Right ventricle myocardium superior (tissue), 1 donor: ENCODE data around the gene MACROD1. TPM values are rescaled to one million over a fixed set of nuclear protein-coding genes. Genes with fewer than 3 reads are reported as not detected.
"Not testable (repeated sequence)": the region's sequence is repeated elsewhere in the genome, so short reads cannot be mapped to it uniquely, and the experiment has no call there.

Experiments used
- ATAC-seq: fragments of 200-7000 bp; cut with Tn5 transposase; one replicate; pipeline ENCODE4 v1.9.1; 2020; ENCODE audit warnings: mild to moderate bottlenecking; ENCODE audit not compliant: poor library complexity
- DNase-seq: peaks from one replicate; pipeline ENCODE4 v3.0.0-alpha.2; 2020
- intact Hi-C: fragments of 100-400 bp; cut with DNase I; formaldehyde crosslinking; loops from one replicate; pipeline ENCODE4 v1.11.2; 2022
- total RNA-seq: library from RNA; stranded (reverse); fragmentation: NEBNext Ultra II Directional; extraction: Animal tissue kit (Norgen Biotek cat#: 25700); gene quantifications from one replicate; pipeline ENCODE4 v1.2.1, GENCODE V29; 2021
- donor health status: DM: no; HTN: yes; CAD: no; lungs with severe emphysema.

Gene MACROD1
- total RNA-seq, 1 donor from 2014 or later: 124 TPM

DNA sequence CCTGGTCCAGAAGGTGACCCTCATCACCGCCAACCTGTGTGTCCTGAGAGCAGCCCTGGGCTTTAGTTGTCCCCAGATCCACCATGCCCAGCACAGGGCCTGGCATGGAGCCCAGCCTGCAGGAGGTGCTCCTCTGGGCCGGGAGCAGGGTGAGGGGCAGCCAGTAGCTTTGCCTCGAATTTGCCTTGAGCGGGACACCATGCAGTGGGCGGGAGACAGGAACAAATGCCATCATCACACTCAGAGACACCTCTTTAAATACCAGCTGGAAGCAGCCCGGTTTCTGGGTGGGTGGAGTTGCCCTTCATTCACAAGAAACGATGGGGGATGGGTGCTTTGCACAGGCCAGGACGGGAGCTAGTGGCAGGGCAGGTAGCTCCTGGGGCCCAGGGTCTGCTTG is 110.8 kb downstream of the MACROD1 start:
- intact Hi-C loops: no loop called here
- DNase-seq (peak; percentile 74), ATAC-seq (peak; percentile 71)

DNA sequence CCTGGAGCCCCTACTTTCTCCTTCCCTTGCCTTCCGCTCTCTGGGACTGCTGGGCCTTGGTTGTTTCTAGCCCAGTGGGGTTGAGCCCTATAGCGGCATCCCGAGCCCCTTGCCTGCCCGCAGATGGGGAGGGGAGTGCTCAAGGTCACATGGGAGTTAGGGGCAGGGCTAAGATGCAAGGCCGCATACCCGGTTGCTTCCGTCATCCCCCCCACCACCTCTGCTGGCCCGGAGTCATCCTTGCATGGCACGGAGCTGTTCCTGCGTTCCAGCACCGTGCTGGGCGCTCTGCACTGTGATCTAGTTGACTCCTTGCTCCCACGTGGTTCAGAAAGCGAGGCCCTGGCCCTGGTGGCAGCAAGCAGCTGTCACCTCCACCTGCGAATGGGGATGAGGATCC is 112.2 kb downstream of the MACROD1 start:
- intact Hi-C loops: no loop called here
- DNase-seq: no peak
- no peak for ATAC-seq

- intact Hi-C loops: no loop called here
- ATAC-seq: no peak
- DNase-seq: no peak
These were observed 112.8 kb downstream of the MACROD1 start for GRCh38 chr11:64052938-64053622.

DNA sequence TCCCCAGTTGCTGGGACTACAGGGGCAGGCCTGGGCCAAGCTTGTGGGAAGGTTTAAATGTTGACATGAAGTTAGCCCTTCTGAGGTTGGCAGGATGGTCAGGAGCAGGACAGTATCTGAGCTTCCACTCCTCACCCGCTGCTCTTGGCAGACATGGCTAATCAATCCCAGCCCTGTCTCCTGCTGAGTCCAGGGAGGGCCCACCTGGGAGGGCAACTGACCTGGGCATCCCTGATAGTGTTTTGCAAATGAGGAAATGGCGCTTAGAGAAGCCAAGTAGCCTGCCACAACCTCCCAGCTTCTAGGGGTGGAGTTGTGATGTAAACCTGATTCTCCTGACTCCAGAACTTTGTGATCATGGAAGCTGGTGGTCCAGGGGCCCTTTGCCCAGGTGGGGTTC is 113.5 kb downstream of the MACROD1 start:
- no peak for ATAC-seq
- DNase-seq: no peak
- intact Hi-C loops: no loop called here

DNA sequence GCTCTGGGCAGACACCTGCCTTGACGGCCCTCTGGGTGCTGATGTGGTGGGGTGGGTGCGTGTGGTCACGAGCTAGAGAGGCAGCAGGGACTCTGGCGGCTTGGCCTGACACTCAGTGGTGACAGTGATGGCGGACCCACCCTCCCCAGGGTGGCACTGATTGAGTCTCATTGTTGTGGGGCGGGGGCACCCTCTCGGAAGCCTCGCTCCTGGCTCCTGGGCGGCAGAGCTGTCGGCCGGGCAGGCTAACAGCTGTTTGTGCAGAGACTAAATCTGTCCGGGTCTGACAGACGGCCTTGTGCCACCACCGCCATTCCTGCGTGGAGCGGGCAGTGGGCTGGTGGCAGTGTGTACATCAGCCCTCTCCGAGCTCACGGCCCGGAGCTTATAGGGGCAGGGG is 114.6 kb downstream of the MACROD1 start:
- no peak for DNase-seq
- intact Hi-C loops: no loop called here
- no peak for ATAC-seq

- ATAC-seq: no peak
- no peak for DNase-seq
- intact Hi-C loops: no loop called here
These were observed 116.4 kb downstream of the MACROD1 start for GRCh38 chr11:64049509-64049908.

DNA sequence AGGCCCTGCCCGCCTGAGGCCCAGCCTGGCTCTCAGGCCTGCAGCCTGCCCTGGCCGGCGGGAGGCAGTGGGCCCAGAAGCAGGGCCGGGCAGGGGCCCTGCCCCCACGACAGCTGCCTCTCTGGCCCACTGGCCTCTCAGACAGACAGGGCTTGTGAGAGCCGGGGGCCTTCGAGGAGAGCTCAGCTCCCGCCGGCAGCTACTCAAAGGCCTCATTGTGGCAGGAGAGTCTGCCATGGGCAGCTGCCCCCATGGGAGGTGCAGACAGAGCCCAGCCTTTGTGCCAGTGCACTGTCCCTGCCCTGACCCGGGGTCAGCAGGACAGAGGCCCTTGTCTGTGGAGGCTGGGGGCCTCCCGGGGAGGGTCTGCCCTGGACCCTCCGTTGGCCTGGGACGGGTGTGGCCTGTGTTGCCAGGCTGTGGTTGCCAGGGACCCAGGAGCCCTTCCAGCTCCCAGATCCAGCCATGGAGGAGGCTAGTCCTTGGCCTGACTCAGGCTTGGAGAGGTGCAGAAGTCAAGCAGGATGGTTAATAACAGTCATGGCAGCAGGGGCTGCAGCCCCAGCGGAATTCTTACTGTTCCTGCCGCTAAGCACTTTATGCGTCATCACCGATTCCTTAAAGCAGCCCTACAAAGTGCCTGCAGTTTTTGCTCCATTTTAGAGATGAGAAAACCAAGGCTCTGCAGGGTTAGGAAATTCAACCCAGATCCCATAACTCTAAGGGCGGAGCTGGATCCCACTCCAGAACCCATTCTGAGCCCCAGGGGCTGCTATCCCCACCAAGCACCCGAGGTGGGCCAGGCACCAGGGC is 117.7 kb downstream of the MACROD1 start:
- ATAC-seq (peak; percentile 18), DNase-seq (no peak)
- intact Hi-C loops: no loop called here

GRCh38 chr11:64047373-64047772 is 118.5 kb downstream of the MACROD1 start:
- ATAC-seq, DNase-seq, intact Hi-C loops: not testable (repeated sequence)

DNA sequence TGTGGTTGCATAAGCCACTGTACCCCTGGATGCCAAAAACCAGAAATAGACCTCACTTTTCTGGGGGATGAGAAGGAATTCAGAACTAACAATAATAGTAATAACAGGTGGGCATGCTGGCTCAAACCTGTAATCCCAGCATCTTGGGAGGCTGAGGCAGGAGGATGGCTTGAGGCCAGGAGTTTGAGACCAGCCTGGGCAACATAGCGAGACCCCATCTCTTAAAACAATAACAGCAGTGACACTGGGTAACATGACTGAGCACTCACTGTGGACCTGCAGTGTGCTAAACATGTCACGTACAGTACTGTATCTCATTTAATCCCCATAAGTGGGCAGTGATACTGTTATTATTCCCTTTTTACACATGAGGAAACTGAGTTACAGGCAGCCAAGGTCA is 120.2 kb downstream of the MACROD1 start:
- ATAC-seq: no peak
- intact Hi-C loops: no loop called here

DNA sequence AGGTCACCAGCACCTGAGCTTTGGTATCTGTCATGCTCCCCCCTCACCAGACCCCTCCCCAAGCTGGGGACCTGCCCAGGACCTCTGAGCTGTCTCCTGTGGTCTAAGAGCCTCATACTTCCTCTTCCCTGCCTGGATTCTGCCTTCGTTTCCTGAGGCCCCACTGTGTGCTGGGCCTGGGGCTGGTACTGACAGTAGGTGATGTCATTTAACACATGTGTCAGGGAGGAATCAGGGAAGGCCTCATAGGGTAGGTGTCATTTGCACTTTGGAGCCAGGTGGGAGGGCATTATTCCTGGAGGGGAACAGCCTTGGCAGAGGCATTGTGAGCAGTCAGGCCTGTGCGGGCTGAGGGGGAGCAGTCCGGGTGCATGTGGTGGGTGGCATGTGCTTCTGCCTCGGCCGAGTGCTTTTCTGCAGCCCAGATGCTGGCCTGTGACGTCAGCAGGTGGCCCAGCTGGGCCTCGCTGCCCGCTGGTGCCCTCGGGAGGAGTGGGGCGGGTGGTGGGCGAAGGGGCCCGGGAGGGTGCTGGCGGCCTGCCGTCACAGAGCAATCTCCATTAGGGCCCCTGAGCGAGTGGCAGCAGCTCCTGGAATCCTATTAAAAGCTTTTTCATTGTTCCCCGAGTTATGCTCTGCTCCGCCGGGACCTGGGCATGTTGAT is 121.1 kb downstream of the MACROD1 start:
- intact Hi-C loops: no loop called here
- DNase-seq (no peak), ATAC-seq (no peak)

More for the DNA sequence above, 120.2 kb downstream of the MACROD1 start:
- DNase-seq: no peak

- no peak for DNase-seq
- intact Hi-C loops: no loop called here
- no peak for ATAC-seq
These were observed 122.4 kb downstream of the MACROD1 start for GRCh38 chr11:64043545-64043944.

GRCh38 chr11:64042301-64042700 is 123.6 kb downstream of the MACROD1 start:
- ATAC-seq: no peak
- DNase-seq: no peak
- intact Hi-C loops: no loop called here

DNA sequence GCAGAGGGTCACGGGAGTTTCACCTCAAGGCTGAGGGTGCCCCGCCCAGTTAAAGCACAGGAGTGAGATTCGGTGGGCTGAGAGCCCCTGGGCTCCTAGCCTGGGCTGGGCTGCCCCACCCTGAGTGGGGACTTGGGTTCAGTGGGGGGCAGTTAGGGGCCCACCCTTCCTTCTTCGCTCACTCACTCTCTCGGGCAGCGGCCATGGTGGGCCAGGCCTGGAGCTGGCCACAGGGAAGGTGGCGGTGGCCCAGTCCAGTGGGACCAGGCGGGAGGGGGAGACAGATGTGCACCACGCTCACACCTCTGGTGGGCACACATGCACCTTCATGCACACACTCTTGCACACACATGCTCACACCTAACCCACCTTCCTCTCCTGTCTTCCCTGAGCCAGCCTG is 124.1 kb downstream of the MACROD1 start:
- DNase-seq (no peak), ATAC-seq (no peak)
- intact Hi-C loops: no loop called here

DNA sequence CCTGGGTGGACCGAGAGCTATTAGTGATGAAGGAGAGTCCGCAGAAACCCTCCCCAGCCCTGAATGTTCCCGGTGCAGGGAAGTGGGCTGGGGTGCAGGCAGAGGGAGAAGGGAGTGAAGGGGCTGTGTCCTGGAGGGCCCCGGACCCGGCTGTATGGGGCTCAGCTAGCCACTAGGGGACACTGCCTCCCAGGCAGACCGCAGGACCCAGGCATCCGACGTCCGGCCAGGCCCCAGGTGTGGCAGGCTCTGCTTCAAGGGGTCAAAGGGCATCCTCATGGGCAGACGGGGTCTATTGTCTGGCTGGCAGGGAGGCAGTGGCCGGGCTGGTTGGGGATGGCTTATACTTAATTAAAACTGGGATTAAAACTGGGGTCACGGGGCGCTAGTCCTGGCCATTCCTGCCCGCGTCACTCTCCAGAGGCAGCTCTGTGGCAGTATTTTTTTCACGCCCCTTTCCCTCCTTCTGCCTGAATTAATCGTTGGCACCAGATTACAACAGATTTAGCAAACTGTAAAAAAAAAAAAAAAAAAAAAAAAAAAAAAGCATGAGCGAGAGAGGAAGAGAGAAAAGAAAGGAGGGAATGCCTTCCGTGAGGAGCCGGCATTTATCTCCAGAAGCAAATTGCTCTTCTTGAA is 125.1 kb downstream of the MACROD1 start:
- no peak for ATAC-seq
- intact Hi-C loops: no loop called here
- DNase-seq: no peak

- DNase-seq: no peak
- no peak for ATAC-seq
- intact Hi-C loops: no loop called here
These were observed 126.8 kb downstream of the MACROD1 start for GRCh38 chr11:64039012-64039665.

DNA sequence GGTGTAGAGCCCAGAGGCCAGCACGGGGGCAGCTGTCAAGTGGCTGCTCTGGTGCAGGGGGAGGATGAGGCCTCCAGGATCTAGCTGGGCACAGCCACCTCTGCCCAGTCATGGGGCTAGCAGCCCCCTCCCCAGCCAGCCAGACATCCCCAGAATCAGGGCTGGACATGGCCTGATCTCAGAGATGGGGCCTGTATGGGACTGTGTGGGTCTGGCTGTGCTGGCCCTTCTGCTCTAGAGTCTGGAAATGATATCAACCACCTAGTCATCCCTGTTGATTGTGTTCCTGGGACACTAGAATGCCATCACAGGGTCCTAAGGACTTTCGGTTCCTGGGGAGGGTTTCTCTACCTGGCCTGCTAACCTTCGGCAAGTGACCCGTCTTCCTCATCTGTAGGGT is 127.4 kb downstream of the MACROD1 start:
- intact Hi-C loops: no loop called here

DNA sequence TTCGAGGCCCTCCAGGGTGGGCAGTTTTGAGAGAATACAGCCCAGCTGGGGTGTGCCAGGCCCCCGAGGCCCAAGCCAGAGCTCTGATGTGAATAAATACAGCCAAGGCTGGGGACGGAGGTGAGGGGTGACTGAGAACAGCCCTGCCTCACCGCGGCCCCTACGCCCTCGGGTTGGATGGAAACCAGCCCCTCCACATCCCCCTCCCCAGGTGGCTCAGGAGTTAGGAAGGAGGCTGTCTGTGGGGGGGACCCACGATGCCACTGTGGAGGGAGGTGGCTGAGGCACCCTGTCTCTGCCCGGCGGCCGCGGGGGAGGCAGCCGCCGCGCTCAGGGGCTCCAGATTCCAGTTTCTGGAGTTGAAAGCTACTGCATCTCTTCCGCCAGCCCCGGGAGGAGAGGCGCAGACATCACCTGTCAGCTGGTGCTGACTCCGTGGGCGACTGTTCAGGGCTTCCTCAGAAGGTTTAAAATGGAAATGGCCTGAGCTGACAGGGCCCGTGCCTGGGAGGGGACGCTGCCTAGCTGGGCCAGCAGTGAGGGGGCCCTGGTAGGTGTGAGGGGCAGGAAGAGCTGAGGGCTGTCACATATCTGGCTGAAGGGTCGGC is 128.8 kb downstream of the MACROD1 start:
- DNase-seq: no peak
- peak; percentile 4 for ATAC-seq
- intact Hi-C loops: no loop called here

More for the DNA sequence above, 127.4 kb downstream of the MACROD1 start:
- DNase-seq (no peak), ATAC-seq (no peak)
